Hepatocyte (in vitro differentiated cells): ENCODE data around the gene AIFM3.

Experiments used
- EZH2 ChIP-seq: fragments of 200-600 bp; sonication (generic); IDR thresholded peaks from 2 replicates; pipeline ENCODE4 v1.6.1; 2016; ENCODE audit warnings: antibody characterized with exemption, mild to moderate bottlenecking, borderline replicate concordance
- EZH2phosphoT487 ChIP-seq: fragments of 200-600 bp; sonication (generic); IDR thresholded peaks from one replicate; pipeline ENCODE4 v1.6.1; 2018; ENCODE audit warnings: antibody characterized with exemption, mild to moderate bottlenecking, low read depth, moderate library complexity; ENCODE audit not compliant: unreplicated experiment, severe bottlenecking
- TF ChIP-seq, protein P1 (sequence below): fragments of 200-600 bp; sonication (generic); IDR thresholded peaks from 2 replicates; pipeline ENCODE4 v1.5.1; 2016; ENCODE audit warnings: antibody characterized with exemption, mild to moderate bottlenecking; ENCODE audit not compliant: poor library complexity

DNA sequence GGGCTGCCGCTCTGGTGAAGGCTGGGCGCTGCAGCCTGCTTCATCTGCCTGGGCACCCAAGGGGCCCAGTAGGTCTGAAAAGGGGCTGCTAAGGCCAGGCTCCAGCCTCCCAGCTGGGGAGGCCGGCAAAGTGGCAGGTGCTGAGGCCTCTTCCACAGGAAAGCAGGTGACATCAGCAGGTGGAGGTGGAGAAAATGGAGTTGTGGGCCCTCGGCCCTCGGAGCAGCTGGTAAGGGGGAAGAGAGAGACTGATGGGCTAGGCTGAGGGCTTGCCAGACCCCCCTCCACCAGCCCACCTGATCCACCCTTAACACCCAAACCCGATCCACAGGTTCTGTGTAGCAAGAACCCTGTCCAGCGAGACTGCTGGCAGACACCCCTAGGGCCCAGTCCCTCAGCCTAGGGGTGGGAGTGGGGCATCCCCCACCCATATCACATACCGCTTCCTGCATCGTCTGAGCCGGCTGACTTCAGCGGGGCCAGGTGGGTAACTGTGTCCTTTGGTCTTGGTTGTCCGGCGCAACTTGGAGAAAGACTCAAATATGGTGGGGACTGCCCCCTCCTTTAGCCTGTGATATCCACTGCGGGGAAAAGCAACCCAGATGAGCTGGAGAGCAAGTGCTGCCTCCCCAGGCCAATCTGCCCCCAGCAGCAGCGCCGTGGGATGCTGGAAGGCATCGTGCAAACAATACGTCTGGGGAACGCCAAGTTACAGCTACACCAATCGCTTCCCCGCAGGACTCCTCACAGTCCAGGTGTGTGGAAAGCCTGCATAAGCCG lies 33.3 kb downstream of the AIFM3 start:
- TF ChIP-seq, protein P1, sequence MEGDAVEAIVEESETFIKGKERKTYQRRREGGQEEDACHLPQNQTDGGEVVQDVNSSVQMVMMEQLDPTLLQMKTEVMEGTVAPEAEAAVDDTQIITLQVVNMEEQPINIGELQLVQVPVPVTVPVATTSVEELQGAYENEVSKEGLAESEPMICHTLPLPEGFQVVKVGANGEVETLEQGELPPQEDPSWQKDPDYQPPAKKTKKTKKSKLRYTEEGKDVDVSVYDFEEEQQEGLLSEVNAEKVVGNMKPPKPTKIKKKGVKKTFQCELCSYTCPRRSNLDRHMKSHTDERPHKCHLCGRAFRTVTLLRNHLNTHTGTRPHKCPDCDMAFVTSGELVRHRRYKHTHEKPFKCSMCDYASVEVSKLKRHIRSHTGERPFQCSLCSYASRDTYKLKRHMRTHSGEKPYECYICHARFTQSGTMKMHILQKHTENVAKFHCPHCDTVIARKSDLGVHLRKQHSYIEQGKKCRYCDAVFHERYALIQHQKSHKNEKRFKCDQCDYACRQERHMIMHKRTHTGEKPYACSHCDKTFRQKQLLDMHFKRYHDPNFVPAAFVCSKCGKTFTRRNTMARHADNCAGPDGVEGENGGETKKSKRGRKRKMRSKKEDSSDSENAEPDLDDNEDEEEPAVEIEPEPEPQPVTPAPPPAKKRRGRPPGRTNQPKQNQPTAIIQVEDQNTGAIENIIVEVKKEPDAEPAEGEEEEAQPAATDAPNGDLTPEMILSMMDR: no peak
- no peak for TF ChIP-seq EZH2
- TF ChIP-seq EZH2phosphoT487: no peak
